Activated CD8-positive, alpha-beta memory T cell treated with anti-CD3 and anti-CD28 coated beads for 36 hours (primary cell): ENCODE measurements around the gene SUPT6H. TPM values are rescaled to one million over a fixed set of nuclear protein-coding genes. Genes with fewer than 3 reads are reported as not detected.
"Not testable (repeated sequence)": the region's sequence is repeated elsewhere in the genome, so short reads cannot be mapped to it uniquely, and the experiment has no call there.

Experiments used
- CTCF ChIA-PET: fragments of 350-600 bp; sonication (Branson Sonifier 250); formaldehyde crosslinking; loops from one replicate; lab custom pipeline; 2021; ENCODE audit warnings: antibody characterized with exemption; lab: Charles Lee
- POLR2A ChIA-PET: fragments of 350-600 bp; sonication (Branson Sonifier 250); formaldehyde crosslinking; loops from one replicate; lab custom pipeline; 2021; ENCODE audit warnings: antibody characterized with exemption; lab: Charles Lee
- total RNA-seq, 2 experiments: library from RNA; stranded (reverse); gene quantifications; one replicate each; pipeline ENCODE4 v1.2.3, GENCODE V29; 2021

SUPT6H gene
- total RNA-seq, 2 experiments from 2014 or later, result 81.7 to 82.6 TPM

- POLR2A ChIA-PET, result interaction anchor here (4.2 kb wide), 1 partner anchor 12 kb away, joined by 43 read pairs; the partner anchor contains the start of gene PROCA1
- CTCF ChIA-PET, result no interaction called here
Observed at GRCh38 chr17:28723159-28723835, 61.3 kb downstream of the SUPT6H start.

GRCh38 chr17:28723836-28724499 is 62.0 kb downstream of the SUPT6H start:
- POLR2A ChIA-PET, result interaction anchor here (5.9 kb wide), 1 partner anchor 24 kb away, joined by 102 read pairs; the partner anchor contains the start of gene TRAF4
- CTCF ChIA-PET, result interaction anchor here (9.4 kb wide), 1 partner anchor 23 kb away, joined by 286 read pairs; the partner anchor contains the start of gene TRAF4

- POLR2A ChIA-PET, result interaction anchor here (0.8 to 5.9 kb wide), 3 partner anchors 23 to 131 kb away, joined by 3 to 102 read pairs (median 3); partner anchors contain the start of genes SUPT6H and TRAF4
- CTCF ChIA-PET, result interaction anchor here (4.8 to 9.4 kb wide), 2 partner anchors 23 to 39 kb away, joined by 72 to 286 read pairs; partner anchors contain the start of gene TRAF4
Observed at GRCh38 chr17:28724500-28725165, 62.6 kb downstream of the SUPT6H start.

DNA sequence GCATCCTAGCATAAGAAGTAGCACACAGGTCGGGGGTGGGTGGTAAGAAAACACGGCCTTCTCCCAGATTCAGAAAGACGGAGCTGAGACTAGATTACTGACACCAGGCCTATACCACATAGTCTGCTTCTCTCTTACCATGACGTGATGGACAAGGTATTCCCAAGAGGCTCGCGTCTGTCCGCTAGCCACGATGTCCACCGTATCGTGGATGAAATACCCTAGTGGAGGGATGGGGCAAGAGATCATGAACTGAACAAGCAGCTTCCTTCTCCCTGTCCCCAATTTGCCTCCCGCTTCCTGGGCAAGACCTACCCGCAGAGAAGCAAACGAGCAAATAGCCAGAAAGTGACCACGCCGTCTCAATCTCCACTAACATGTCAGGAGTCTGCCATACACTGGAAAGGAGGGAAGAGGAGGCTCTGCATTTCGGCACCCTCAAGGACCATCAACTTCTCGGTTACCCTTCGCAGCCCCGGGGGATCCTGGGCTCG is 63.2 kb downstream of the SUPT6H start:
- ChIA-PET POLR2A (interaction anchor here (0.8 to 5.9 kb wide), 3 partner anchors 22 to 130 kb away, joined by 3 to 102 read pairs (median 3); partner anchors contain the start of genes SUPT6H and TRAF4), CTCF (interaction anchor here (2.3 to 9.4 kb wide), 4 partner anchors 22 to 191 kb away, joined by 10 to 286 read pairs (median 42); partner anchors contain the start of genes FLOT2 and TRAF4)

DNA sequence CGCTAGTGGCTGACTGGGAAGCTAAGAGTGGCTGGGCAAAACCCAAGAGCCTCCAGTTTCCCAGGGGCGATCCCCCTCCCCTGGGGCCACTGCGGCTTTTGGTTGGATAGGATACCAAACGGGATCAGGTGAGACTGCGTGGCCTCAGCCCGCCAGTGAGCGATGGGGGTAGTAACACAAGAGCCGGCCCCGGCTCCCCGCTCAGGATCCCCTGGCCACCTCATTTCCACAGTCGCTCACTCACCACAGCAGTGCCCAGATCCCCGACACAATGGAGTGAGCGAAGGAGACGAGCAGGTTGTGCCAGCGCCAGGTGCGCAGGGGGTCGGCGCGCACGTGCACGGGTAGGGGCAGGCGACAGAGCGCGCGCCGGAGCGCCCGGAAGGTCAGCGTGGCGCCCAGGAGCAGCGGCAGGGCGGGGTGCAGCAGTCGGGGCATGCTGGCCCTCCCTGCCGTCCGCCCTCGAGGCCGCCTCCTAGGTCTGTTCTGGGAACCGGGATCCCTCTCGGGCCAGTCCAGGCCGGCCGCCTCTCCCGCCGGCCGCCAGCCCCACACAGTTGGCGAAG is 63.7 kb downstream of the SUPT6H start:
- POLR2A ChIA-PET, result interaction anchor here (0.7 to 5.9 kb wide), 7 partner anchors 14 to 224 kb away, joined by 3 to 102 read pairs (median 5); partner anchors contain the start of genes BLTP2, DHRS13, FLOT2 and PROCA1
- CTCF ChIA-PET, result interaction anchor here (0.6 to 9.4 kb wide), 15 partner anchors 14 to 225 kb away, joined by 3 to 286 read pairs (median 8); partner anchors contain the start of genes FLOT2, PHF12, PROCA1 and SDF2

GRCh38 chr17:28726226-28726626 is 64.2 kb downstream of the SUPT6H start, which contains the start of gene TLCD1:
TLCD1 (minus strand) TSS chr17:28726233; CDS start chr17:28726097, 136 bp downstream.
- ChIA-PET CTCF (interaction anchor here (0.6 to 9.4 kb wide), 23 partner anchors 9 to 231 kb away, joined by 3 to 286 read pairs (median 7); partner anchors contain the start of genes FLOT2, PHF12, PROCA1 and SDF2), POLR2A (interaction anchor here (0.5 to 5.9 kb wide), 8 partner anchors 15 to 225 kb away, joined by 3 to 102 read pairs (median 8); partner anchors contain the start of genes BLTP2, DHRS13, FLOT2 and PHF12)

GRCh38 chr17:28726627-28727491 is 64.9 kb downstream of the SUPT6H start:
- ChIA-PET CTCF (interaction anchor here (0.6 to 9.4 kb wide), 29 partner anchors 7 to 390 kb away, joined by 3 to 286 read pairs (median 7); partner anchors contain the start of genes FLOT2, PHF12, PROCA1 and RPL23A), POLR2A (interaction anchor here (0.5 to 5.9 kb wide), 13 partner anchors 15 to 225 kb away, joined by 3 to 102 read pairs (median 5); partner anchors contain the start of genes BLTP2, DHRS13, FLOT2 and PHF12)

DNA sequence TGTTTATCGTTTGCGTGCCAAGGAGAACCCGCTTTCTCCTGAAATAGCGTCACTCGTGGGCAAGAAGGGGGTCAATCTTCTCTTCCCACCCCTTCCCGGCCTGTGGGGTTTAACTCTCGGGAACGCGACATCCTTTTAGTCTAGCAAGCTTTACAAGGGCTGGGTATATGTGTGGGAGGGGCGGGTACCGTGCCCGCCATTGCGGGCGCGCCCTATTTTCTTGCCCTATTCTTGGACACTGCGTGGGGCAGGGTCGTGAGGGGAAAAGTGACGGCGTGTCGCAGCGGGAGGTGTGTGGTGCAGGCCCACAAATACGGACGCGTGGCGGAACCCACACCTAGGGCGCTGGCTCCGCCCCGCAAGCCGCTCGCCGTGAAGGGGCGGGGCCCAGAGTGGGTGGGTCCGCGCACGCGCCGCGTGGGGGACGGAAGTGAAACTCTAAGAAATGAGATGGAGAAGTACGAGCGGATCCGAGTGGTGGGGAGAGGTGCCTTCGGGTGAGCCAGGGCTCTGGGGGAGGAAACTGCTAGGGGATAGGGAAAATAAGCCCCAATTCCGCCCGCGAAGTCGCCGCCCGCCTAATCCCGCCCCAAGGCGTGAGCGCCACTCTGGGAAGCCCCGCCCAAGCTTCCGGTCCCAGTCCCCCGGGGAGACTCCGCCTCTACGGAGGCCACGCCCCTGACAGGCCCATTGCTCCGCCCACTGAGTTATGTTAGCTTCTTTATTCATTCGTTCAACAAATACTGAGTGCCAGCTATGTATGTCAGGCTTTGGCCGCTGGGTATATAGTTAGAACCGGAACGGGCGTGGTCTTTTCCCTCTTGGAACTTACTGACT is 66.6 kb downstream of the SUPT6H start, which contains the start of gene NEK8:
Gene NEK8 (plus strand): TSS at position 425 of the 837 bp plus-strand sequence. CDS start 26 bp downstream, at position 451.
- POLR2A ChIA-PET, result interaction anchor here (0.5 to 5.9 kb wide), 11 partner anchors 9 to 1034 kb away, joined by 3 to 102 read pairs (median 6); partner anchors contain the start of genes DHRS13, PHF12, RPL23A and TRAF4
- CTCF ChIA-PET, result interaction anchor here (1.0 to 9.4 kb wide), 8 partner anchors 9 to 222 kb away, joined by 3 to 286 read pairs (median 10); partner anchors contain the start of genes PHF12, PROCA1, RPL23A and TRAF4

DNA sequence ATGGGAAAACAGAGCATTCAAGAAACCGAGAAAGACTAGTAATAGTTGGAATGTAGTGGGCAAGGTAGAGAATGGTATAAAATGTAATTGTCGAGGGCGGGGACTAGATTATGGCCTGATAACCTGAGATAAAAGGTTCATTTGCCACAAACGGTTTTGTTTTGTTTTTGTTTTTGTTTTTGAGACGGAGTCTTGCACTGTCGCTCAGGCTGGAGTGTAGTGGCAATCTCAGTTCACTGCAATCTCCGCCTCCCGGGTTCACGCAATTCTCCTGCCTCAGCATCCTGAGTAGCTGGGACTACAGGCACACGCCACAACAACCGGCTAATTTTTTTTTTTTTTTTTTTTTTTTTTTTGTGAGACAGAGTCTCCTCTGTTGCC is 67.9 kb downstream of the SUPT6H start:
- CTCF ChIA-PET, result interaction anchor here (0.7 to 9.4 kb wide), 3 partner anchors 17 to 221 kb away, joined by 4 to 286 read pairs (median 53); partner anchors contain the start of genes PHF12 and TRAF4
- POLR2A ChIA-PET, result interaction anchor here (5.9 kb wide), 1 partner anchor 18 kb away, joined by 102 read pairs; the partner anchor contains the start of gene TRAF4

- ChIA-PET POLR2A (no interaction called here), CTCF (interaction anchor here (2.4 to 9.4 kb wide), 2 partner anchors 14 to 17 kb away, joined by 7 to 286 read pairs; partner anchors contain the start of gene TRAF4)
Observed at GRCh38 chr17:28733346-28733745, 71.3 kb downstream of the SUPT6H start.

- POLR2A ChIA-PET, result no interaction called here
- CTCF ChIA-PET, result interaction anchor here (1.1 to 2.4 kb wide), 3 partner anchors 8 to 29 kb away, joined by 4 to 7 read pairs (median 7); no protein-coding TSS in a partner anchor
Observed at GRCh38 chr17:28734712-28735241, 72.8 kb downstream of the SUPT6H start.

- ChIA-PET POLR2A (no interaction called here), CTCF (interaction anchor here (1.1 to 2.4 kb wide), 3 partner anchors 8 to 28 kb away, joined by 4 to 7 read pairs (median 7); no protein-coding TSS in a partner anchor)
Observed at GRCh38 chr17:28735242-28735722, 73.3 kb downstream of the SUPT6H start.

DNA sequence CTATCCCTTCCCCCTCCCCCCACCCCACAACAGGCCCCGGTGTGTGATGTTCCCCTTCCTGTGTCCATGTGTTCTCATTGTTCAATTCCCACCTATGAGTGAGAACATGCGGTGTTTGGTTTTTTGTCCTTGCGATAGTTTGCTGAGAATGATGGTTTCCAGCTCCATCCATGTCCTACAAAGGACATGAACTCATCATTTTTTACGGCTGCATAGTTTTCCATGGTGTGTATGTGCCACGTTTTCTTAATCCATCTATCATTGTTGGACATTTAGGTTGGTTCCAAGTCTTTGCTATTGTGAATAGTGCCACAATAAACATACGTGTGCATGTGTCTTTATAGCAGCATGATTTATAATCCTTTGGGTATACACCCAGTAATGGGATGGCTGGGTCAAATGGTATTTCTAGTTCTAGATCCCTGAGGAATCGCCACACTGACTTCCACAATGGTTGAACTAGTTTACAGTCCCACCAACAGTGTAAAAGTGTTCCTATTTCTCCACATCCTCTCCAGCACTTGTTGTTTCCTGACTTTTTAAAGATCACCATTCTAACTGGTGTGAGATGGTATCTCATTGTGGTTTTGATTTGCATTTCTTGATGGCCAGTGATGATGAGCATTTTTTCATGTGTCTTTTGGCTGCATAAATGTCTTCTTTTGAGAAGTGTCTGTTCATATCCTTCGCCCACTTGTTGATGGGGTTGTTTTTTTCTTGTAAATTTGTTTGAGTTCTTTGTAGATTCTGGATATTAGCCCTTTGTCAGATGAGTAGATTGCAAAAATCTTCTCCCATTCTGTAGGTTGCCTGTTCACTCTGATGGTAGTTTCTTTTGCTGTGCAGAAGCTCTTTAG is 74.1 kb downstream of the SUPT6H start:
- POLR2A ChIA-PET, result not testable (repeated sequence)
- CTCF ChIA-PET, result interaction anchor here (1.1 to 2.4 kb wide), 3 partner anchors 9 to 27 kb away, joined by 4 to 7 read pairs (median 7); no protein-coding TSS in a partner anchor

- ChIA-PET POLR2A (no interaction called here), CTCF (no interaction called here)
Observed at GRCh38 chr17:28737316-28737715, 75.3 kb downstream of the SUPT6H start.
